Endothelial cell of umbilical vein (primary cell): Measurements from ENCODE around the gene RAB1B.

Experiments used
- CTCF ChIP-seq, 2 donors: IDR thresholded peaks; 1 replicate in 1 of 2; 2 replicates in 1 of 2; pipeline ENCODE4 v1.5.1; 2011; ENCODE audit warnings: low read length in 2 of 2, mild to moderate bottlenecking in 2 of 2, moderate library complexity in 2 of 2, control low read depth in 1 of 2, inconsistent platforms in 1 of 2, low read depth in 1 of 2; ENCODE audit not compliant: insufficient read depth in 1 of 2; ENCODE audit errors: extremely low read depth in 1 of 2
- EZH2 ChIP-seq: IDR thresholded peaks from 2 replicates; pipeline ENCODE4 v1.6.1; 2012; ENCODE audit warnings: borderline replicate concordance, low read depth, mild to moderate bottlenecking, moderate library complexity, low read length, inconsistent platforms; ENCODE audit not compliant: severe bottlenecking
- MYC ChIP-seq: IDR thresholded peaks from one replicate; pipeline ENCODE4 v1.6.1; 2011; ENCODE audit warnings: mild to moderate bottlenecking, low read depth, low read length
- POLR2A ChIP-seq: IDR thresholded peaks from 2 replicates; pipeline ENCODE4 v1.6.1; 2012; ENCODE audit warnings: low read depth, mild to moderate bottlenecking, control low read depth, low read length
- POLR2AphosphoS5 ChIP-seq: IDR thresholded peaks from 2 replicates; pipeline ENCODE4 v1.6.1; 2012; ENCODE audit warnings: low read depth, mild to moderate bottlenecking, control low read depth, low read length, moderate library complexity; ENCODE audit not compliant: insufficient read depth

- TF ChIP-seq CTCF (IDR thresholded peaks at IDR 0.05; ENCODE audit: extremely low read depth in 1 of 2, insufficient read depth in 1 of 2, low read depth in 1 of 2, low read length in 2 of 2) (no peak), POLR2A (no peak), POLR2AphosphoS5 (no peak), MYC (no peak), EZH2 (no peak)
Measured at GRCh38 chr11:66247801-66248200, 20.6 kb upstream of the RAB1B start.
